ENCODE results near the gene NOC4L.
"Not testable (repeated sequence)": the region's sequence is repeated elsewhere in the genome, so short reads cannot be mapped to it uniquely, and the experiment has no call there.

The NOC4L gene
- long read RNA-seq, donor 1, transcript NOC4L-201 (15 exons, 1,632 nt): major isoform, 10 of 11 reads
- long read RNA-seq, donor 1, partial matches to known transcripts: 0 of 11 reads
- long read RNA-seq, donor 1, other reads (novel, unspliced or antisense): 0 of 11 reads
- long read RNA-seq, donor 2, transcript NOC4L-201 (15 exons, 1,632 nt): major isoform, 9 of 9 reads
- long read RNA-seq, donor 2, partial matches to known transcripts: 0 of 9 reads
- long read RNA-seq, donor 2, other reads (novel, unspliced or antisense): 0 of 9 reads
- long read RNA-seq, donor 3, transcript NOC4L-201 (15 exons, 1,632 nt): major isoform, 5 of 5 reads
- long read RNA-seq, donor 3, partial matches to known transcripts: 0 of 5 reads
- long read RNA-seq, donor 3, other reads (novel, unspliced or antisense): 0 of 5 reads
- long read RNA-seq, donor 4, transcript NOC4L-201 (15 exons, 1,632 nt): major isoform, 8 of 8 reads
- long read RNA-seq, donor 4, partial matches to known transcripts: 0 of 8 reads
- long read RNA-seq, donor 4, other reads (novel, unspliced or antisense): 0 of 8 reads
- long read RNA-seq, donor 5, transcript NOC4L-201 (15 exons, 1,632 nt): major isoform, 5 of 5 reads
- long read RNA-seq, donor 5, partial matches to known transcripts: 0 of 5 reads
- long read RNA-seq, donor 5, other reads (novel, unspliced or antisense): 0 of 5 reads
- long read RNA-seq, donor 6, transcript NOC4L-201 (15 exons, 1,632 nt): major isoform, 6 of 8 reads
- long read RNA-seq, donor 6, partial matches to known transcripts: 0 of 8 reads
- long read RNA-seq, donor 6, other reads (novel, unspliced or antisense): 0 of 8 reads
- long read RNA-seq, donor 7, transcript NOC4L-201 (15 exons, 1,632 nt): major isoform, 9 of 9 reads
- long read RNA-seq, donor 7, partial matches to known transcripts: 0 of 9 reads
- long read RNA-seq, donor 7, other reads (novel, unspliced or antisense): 0 of 9 reads
- long read RNA-seq, donor 8, partial matches to known transcripts: 0 of 4 reads
- long read RNA-seq, donor 8, other reads (novel, unspliced or antisense): 0 of 4 reads

DNA sequence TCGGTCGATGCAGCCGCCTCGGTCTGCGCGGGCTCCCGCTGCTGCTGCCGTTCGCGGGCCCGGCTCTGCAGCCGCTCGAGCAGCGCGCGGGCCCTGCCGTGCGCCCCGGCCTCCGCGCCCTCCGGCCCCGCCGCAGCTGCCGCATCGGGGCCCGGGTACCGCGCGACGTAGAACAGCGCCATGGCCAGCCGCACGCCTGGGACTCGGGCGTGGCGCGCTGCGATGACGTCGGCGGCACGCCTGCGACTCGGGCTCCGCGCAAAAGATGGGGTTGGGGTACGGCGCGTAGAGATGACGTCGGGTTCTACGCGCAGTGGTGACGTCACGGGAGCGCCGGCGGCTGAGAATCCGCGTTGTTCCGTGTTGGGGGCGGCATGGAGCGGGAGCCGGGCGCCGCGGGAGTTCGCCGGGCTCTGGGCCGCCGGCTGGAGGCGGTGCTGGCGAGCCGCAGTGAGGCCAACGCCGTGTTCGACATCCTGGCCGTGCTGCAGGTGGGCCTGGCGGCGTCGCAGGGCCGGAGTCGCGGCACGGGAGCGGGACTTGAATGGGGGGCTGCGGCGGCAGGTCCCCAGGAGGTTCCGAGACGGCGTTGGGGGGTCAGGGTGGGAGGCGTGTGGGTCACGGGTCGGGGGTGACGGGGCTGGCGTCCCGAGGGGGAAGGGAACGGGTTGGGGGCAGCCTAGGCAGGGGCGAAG lies at the start of gene NOC4L, which contains the start of gene DDX51:
TSS of gene NOC4L (plus strand) at position 343 of the 695 bp plus-strand sequence. CDS start at position 375, 32 bp downstream.
TSS of gene DDX51 (minus strand) at position 205 of the 695 bp plus-strand sequence. CDS start at position 182, 23 bp downstream.
- peak; percentile 93 for DNase-seq

DNA sequence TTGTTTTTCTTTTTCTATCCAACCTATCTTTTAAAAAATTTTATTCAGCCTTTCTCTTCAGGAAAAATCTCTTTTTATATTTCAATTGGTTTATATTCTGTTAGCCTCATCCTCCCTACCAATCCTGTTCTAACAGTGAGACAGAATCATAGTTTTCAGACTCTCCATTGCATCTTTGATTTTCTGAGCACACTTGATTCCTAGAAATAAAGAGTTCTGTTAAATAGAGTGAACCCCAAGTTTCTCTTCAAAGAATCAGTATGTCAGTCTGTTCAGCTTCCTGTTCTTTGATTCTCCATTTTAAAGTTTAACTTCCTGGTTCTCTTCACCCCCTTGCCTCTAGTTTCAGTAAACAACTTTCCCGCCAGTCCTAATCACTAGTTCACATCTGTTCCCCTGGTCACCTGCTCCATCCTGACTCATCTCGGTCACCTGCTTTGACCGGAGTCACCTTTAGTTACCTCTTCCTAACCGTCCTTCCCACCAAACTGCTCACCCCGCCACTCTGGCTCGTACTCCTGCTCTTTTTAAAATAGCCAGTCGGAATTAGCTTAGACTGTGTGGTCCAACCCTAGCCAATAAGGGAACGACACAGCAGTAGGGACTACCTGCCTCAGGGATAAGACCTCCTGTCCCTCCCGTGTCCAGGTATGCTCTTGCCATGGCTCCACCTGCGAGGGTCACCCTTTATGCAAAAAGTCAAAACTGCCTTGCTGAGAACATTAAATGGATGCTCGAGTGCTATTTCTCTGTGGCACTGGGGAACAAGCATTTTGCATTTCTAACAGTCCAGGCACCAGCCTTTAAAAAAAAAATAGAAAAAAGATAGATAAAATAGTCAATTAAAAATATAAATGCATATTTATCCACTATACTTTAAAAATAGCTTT lies 48.5 kb upstream of the NOC4L start:
- DNase-seq: no peak

DNA sequence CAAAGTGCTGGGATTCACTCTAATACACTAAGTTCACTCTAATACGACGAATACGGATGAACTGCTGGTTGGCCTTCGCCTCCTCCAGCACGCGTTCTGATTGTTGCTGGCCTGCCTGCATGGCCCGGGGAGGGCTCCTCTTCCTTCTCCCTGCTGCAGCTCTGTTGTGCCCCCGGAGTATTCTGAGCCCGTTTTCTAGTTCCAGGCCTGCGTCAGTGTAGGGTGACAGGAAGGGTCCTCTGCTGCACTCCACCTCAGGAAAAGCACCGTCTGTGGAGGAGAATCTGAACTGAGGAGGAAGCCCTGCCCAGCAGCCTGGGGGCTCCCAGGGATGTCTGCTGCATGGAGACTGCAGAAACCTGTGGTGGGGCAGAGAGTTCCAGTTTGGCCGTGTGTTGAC lies 44.5 kb upstream of the NOC4L start:
- DNase-seq: no peak

DNA sequence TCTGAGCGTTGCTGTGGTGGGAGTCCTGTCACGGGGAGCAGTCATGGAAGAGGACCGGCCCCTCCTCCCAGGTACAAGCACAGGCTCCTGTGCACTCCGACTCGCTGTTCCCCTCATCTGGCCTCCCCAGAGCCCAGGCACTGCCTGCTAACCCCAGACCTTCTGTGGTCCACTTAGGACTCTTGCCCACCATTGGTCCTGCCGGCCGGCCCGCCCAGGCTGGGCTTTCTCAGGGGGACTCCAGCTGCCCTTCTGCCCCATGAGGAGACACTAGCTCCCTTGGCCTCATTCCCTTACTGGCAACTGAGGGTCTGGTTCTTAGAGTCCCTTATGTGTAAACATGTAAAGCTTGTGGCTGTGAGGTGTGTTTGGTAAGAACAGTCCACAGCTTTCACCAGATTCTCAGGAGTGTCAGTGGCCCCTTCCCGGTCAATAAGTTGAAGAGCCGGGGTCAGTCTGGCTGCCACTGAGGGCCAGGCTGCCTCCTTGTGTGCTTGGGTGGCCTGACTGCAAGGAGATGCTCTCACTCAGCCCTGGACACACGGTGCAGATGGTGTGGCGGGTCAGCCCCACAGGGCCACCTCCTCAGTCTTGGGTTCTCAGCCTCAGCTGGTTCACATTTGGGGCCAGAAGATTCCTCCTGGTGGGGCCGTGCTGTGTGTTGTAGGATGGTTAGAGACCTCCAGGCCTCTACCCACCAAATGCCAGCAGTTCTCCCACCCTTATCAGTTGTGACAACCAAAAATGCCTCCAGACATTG lies 43.8 kb upstream of the NOC4L start:
- DNase-seq: no peak

- no peak for DNase-seq
Measured at GRCh38 chr12:132102297-132102696, 42.0 kb upstream of the NOC4L start.

DNA sequence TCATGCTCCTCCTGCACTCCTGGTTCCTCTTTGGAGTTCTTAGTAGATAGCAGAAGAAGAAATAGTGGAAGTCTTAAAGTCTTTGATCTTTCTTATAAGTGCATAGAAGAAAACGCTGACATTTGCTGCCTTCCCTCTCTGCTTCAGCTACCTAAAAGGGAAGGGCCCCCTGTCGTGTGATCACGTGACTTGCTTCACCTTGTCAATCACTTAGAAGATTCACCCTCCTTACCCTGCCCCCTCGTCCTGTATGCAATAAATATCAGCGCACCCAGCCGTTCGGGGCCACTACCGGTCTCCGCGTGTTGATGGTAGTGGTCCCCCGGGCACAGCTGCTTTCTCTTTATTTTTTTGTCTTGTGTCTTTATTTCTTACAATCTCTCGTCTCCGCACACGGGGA lies 41.2 kb upstream of the NOC4L start:
- not testable (repeated sequence) for DNase-seq

DNA sequence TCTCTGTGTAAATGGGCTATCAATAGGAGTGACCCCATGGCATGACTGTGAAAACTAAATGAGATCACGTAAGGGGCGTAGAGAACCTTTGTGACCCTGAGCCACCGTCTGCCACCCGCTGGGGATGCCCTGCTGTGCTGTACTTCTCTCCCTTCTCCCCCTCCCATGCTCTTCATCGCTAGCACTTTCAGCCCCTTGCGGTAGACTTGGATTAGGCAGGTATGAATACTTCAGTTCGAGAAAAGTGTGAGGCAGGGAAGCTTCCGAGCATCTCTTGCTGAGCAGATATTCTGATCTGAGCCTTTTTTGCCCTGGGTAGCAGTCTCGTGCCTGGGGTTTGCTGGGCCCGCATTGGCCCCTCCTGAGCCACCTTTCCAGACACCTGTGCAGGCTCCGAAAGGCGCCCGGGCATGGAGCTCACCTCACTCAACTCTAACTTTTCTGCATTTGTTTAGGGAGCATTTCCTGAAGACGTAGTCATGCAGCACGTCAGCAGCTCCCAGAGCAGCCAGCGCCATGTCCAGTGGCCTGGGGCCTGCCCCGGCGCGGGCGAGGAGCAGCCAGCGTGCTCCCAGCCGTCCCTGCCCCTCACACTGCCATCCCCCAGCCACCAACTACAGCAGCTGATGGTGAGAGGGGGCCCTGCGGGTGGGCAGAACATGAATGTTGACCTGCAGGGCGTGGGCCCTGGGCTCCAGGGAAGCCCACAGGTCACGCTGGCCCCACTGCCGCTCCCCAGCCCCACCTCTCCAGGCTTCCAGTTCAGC lies 40.5 kb upstream of the NOC4L start:
- no peak for DNase-seq

DNA sequence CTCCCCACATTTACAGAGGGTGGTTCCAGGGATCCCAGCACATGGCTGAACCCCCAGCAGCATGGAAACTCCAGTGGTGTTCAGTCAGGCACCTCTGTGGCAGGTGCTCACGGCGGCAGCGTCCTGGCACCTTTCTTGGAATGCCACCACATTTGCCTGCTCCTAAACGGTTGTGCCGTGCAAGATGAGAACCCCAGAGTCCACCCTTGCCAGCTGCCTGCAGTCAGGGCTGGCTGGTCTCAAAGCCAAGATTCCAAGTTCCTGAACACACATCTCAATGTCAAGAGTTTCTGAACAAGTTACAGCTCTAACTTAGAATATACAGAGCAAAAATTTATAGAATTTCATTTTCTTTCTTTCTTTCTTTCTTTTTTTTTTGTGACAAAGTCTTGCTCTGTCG lies 38.8 kb upstream of the NOC4L start:
- no peak for DNase-seq

GRCh38 chr12:132106921-132107320 lies 37.3 kb upstream of the NOC4L start:
- no peak for DNase-seq

GRCh38 chr12:132108211-132108832 lies 35.9 kb upstream of the NOC4L start:
- DNase-seq: no peak

- no peak for DNase-seq
Measured at GRCh38 chr12:132109741-132110140, 34.5 kb upstream of the NOC4L start.

- no peak for DNase-seq
Measured at GRCh38 chr12:132110677-132111076, 33.6 kb upstream of the NOC4L start.

DNA sequence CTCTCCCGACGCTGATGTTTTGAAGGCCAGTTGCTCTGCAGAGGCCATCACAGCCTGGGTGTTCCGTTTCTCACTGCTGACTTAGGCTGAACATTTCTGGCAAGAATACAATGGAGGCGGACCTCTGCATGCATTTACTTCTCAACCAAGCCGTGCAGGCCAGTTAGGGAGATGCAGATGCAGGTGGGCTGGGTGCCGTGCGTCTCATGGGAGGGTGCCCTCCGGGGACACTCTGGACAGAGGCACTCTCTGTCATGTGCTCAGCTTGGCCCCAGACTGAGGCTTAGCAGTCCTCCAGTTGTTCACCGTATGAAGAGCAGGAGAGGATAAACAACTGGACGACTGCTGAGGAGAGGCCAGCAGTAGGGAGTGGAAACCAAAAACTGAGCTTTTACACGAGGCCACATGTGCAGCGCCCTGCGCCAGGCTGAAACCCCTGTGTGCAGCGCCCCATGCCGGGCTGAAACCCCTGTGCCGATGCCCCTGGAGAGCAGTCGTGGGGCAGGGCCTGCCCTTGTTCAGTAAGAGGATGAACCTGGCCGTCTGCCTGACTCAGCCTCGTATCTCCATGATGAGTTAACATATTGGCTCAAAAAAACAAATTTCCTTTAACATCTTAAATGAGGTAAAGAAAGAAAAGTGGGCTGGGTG lies 32.5 kb upstream of the NOC4L start:
- no peak for DNase-seq

GRCh38 chr12:132114667-132115066 lies 29.6 kb upstream of the NOC4L start:
- DNase-seq: no peak

GRCh38 chr12:132115500-132115899 lies 28.8 kb upstream of the NOC4L start:
- DNase-seq: no peak

DNA sequence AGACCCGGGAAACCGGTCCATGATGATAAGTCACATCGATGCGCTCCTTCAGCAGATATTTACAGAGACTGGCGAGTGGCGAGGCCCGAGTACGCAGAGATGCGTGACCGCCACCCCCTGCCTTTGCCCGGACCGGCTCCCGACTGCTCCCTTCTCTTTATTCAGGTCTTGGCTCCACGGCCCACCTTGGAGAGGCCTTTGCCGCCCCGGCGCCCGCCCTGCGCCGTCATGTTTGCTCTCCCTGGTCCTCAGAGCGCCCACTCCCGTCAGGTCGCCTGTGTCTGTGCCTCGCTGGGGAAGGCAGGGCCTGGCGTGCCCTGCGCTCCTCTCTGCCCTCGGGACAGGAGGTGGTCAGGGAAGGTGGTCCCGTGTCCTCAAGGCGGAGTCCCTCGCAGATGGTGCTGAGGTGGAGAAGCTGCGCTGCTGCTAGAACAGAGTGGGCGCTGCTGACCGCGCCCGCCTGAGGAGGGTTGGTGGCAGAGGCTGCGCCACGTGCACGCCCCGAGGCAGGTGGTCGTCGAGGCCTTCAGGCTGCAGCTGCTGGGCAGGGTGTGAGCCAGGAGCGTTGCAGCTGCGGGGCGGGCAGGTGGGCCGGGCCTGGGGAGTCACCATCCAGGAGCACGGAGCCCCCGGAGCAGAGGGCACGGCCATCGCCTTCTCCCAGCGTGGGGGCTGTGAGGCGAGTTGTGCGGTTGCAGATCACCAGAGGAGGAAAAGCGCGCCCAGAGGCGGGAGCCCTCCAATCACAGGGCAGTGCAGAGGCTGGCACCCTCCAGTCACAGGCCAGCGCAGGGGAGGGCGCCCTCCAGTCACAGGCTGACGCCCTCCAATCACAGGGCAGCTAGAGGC lies 27.3 kb upstream of the NOC4L start:
- DNase-seq: no peak

- no peak for DNase-seq
Measured at GRCh38 chr12:132117558-132117875, 26.7 kb upstream of the NOC4L start.

- DNase-seq: no peak
Measured at GRCh38 chr12:132118876-132119275, 25.4 kb upstream of the NOC4L start.
